Liver (tissue), 9 donors: ENCODE data around the gene RIT2. TPM values are rescaled to one million over a fixed set of nuclear protein-coding genes. Genes with fewer than 3 reads are reported as not detected.

ENCODE experiments used
- DNase-seq: peaks from one replicate; pipeline ENCODE4 v3.0.0-alpha.2; 2017; ENCODE audit warnings: low spot score
- H3K27ac ChIP-seq, 2 donors: one replicate each; pipeline ENCODE4 v1.7.0; 2013; ENCODE audit warnings: inconsistent platforms in 2 of 2, low read length in 2 of 2, control low read depth in 1 of 2, low read depth in 1 of 2, mild to moderate bottlenecking in 1 of 2
- H3K27me3 ChIP-seq, 4 donors: one replicate each; pipeline versions ENCODE4 v1.6.1 to v1.7.0; 2013; ENCODE audit warnings: low read length in 3 of 4, inconsistent platforms in 1 of 4, mild to moderate bottlenecking in 1 of 4, moderate library complexity in 1 of 4; ENCODE audit not compliant: control insufficient read depth in 4 of 4, insufficient read depth in 4 of 4
- H3K36me3 ChIP-seq, 4 donors: one replicate each; pipeline versions ENCODE4 v1.6.1 to v1.7.0; 2013; ENCODE audit warnings: low read length in 3 of 4, mild to moderate bottlenecking in 3 of 4, low read depth in 1 of 4, moderate library complexity in 1 of 4; ENCODE audit not compliant: control insufficient read depth in 4 of 4, insufficient read depth in 3 of 4
- H3K4me1 ChIP-seq, 4 donors: one replicate each; pipeline versions ENCODE4 v1.6.1 to v1.7.0; 2013; ENCODE audit warnings: low read length in 3 of 4, mild to moderate bottlenecking in 3 of 4, moderate library complexity in 1 of 4; ENCODE audit not compliant: control insufficient read depth in 4 of 4, insufficient read depth in 4 of 4
- H3K4me3 ChIP-seq, 3 donors: one replicate each; pipeline versions ENCODE4 v1.6.1 to v1.7.0; 2013; ENCODE audit warnings: low read length in 3 of 3, control low read depth in 1 of 3, low read depth in 1 of 3, mild to moderate bottlenecking in 1 of 3
- H3K9ac ChIP-seq, 2 donors: one replicate each; pipeline ENCODE4 v1.7.0; 2013; ENCODE audit warnings: low read length in 2 of 2, mild to moderate bottlenecking in 2 of 2, moderate library complexity in 2 of 2, control low read depth in 1 of 2, low read depth in 1 of 2
- H3K9me3 ChIP-seq, 4 donors: one replicate each; pipeline versions ENCODE4 v1.6.1 to v1.7.0; 2013; ENCODE audit warnings: low read length in 3 of 4; ENCODE audit not compliant: control insufficient read depth in 4 of 4
- ATF3 ChIP-seq: IDR thresholded peaks from 2 replicates; pipeline ENCODE4 v1.6.1; 2016; ENCODE audit warnings: antibody characterized with exemption
- CTCF ChIP-seq: fragments of 150-350 bp; IDR thresholded peaks from 2 replicates; pipeline ENCODE4 v1.5.1; 2017; ENCODE audit warnings: improper control_type of control experiment, low read depth, low read length; ENCODE audit not compliant: missing input control
- EGR1 ChIP-seq, 2 donors: IDR thresholded peaks; 2 replicates each; pipeline ENCODE4 v1.6.1; 2016 to 2018; ENCODE audit warnings: antibody characterized with exemption in 2 of 2, low read depth in 2 of 2
- FOXA1 ChIP-seq: IDR thresholded peaks from 2 replicates; pipeline ENCODE4 v1.6.1; 2016; ENCODE audit warnings: antibody characterized with exemption
- FOXA2 ChIP-seq: IDR thresholded peaks from 2 replicates; pipeline ENCODE4 v1.6.1; 2016; ENCODE audit warnings: antibody characterized with exemption
- GABPA ChIP-seq, 2 donors: IDR thresholded peaks in 1 of 2; conservative IDR thresholded peaks in 1 of 2; 2 replicates each; pipeline ENCODE4 v1.6.1; 2016; ENCODE audit warnings: antibody characterized with exemption in 2 of 2, mild to moderate bottlenecking in 1 of 2, moderate library complexity in 1 of 2
- HNF4G ChIP-seq: IDR thresholded peaks from 2 replicates; pipeline ENCODE4 v1.6.1; 2016; ENCODE audit warnings: antibody characterized with exemption
- JUND ChIP-seq, 2 donors: IDR thresholded peaks; 2 replicates each; pipeline ENCODE4 v1.6.1; 2016; ENCODE audit warnings: antibody characterized with exemption in 2 of 2
- MAX ChIP-seq: IDR thresholded peaks from 2 replicates; pipeline ENCODE4 v1.6.1; 2016; ENCODE audit warnings: antibody characterized with exemption
- NR2F2 ChIP-seq: IDR thresholded peaks from 2 replicates; pipeline ENCODE4 v1.6.1; 2016; ENCODE audit warnings: antibody characterized with exemption
- RAD21 ChIP-seq, 2 donors: IDR thresholded peaks; 2 replicates each; pipeline ENCODE4 v1.6.1; 2016; ENCODE audit warnings: antibody characterized with exemption in 2 of 2, mild to moderate bottlenecking in 2 of 2
- REST ChIP-seq: IDR thresholded peaks from 2 replicates; pipeline ENCODE4 v1.6.1; 2016; ENCODE audit warnings: antibody characterized with exemption, mild to moderate bottlenecking
- RXRA ChIP-seq, 2 donors: IDR thresholded peaks; 2 replicates each; pipeline ENCODE4 v1.6.1; 2017 to 2018; ENCODE audit warnings: antibody characterized with exemption in 2 of 2, mild to moderate bottlenecking in 1 of 2
- SP1 ChIP-seq: IDR thresholded peaks from 2 replicates; pipeline ENCODE4 v1.6.1; 2018; ENCODE audit warnings: antibody characterized with exemption, mild to moderate bottlenecking
- TAF1 ChIP-seq: conservative IDR thresholded peaks from 2 replicates; pipeline ENCODE4 v1.6.1; 2016; ENCODE audit warnings: antibody characterized with exemption, mild to moderate bottlenecking
- YY1 ChIP-seq: IDR thresholded peaks from 2 replicates; pipeline ENCODE4 v1.6.1; 2016; ENCODE audit warnings: antibody characterized with exemption, mild to moderate bottlenecking
- ZBTB33 ChIP-seq: IDR thresholded peaks from 2 replicates; pipeline ENCODE4 v1.6.1; 2016; ENCODE audit warnings: antibody characterized with exemption
- WGBS: extraction: QIAGEN DNeasy Blood & Tissue Kit; methylation state at CpG from one replicate; pipeline ENCODE4 v1.1.7; 2013; 5-methylcytosine and 5-hydroxymethylcytosine counted together
- polyA plus RNA-seq, 2 donors: library from polyadenylated mRNA; stranded (reverse) in 1 of 2; unstranded in 1 of 2; fragments of 200-250 nt in 1 of 2; fragments of >200 nt in 1 of 2; fragmentation: Nextera tagmentation in 1 of 2; extraction: Ambion mirVana in 1 of 2; gene quantifications; one replicate each; pipeline versions ENCODE4 v1.2.1 to v1.2.3, GENCODE V29; 2013 to 2015
- total RNA-seq, 2 donors: library from RNA; depleted of rRNA; stranded (reverse); fragments of >200 nt; gene quantifications; one replicate each; pipeline ENCODE4 v1.2.3, GENCODE V29; 2014
- donor health status: healthy.
- donor health status: healthy.
- donor health status: healthy.
- donor health status: healthy.
- donor health status: healthy.

The RIT2 gene
- total and polyA plus RNA-seq, 4 donors, result not detected

- no peak for DNase-seq
- Histone ChIP-seq H3K9me3 (no peaks in the 10 kb centered on the region), H3K4me1 (no peaks in the 10 kb centered on the region), H3K27ac (no peak overlapping the region), H3K4me3 (no peak overlapping the region), H3K9ac (no peak overlapping the region), H3K27me3 (no peaks in the 10 kb centered on the region), H3K36me3 (no peaks in the 10 kb centered on the region)
- TF ChIP-seq FOXA1 (no peak), RAD21 (IDR thresholded peaks at IDR 0.05) (no peak), YY1 (no peak), GABPA (IDR thresholded peaks at IDR 0.05 in 1 of 2, conservative IDR thresholded peaks at IDR 0.05 in 1 of 2) (no peak), CTCF (no peak), EGR1 (IDR thresholded peaks at IDR 0.05; ENCODE audit: low read depth in 2 of 2) (no peak), NR2F2 (no peak), ZBTB33 (no peak), RXRA (IDR thresholded peaks at IDR 0.05) (no peak), HNF4G (no peak), ATF3 (no peak), MAX (no peak), SP1 (no peak), JUND (IDR thresholded peaks at IDR 0.05) (no peak), FOXA2 (no peak), TAF1 (no peak)
- WGBS, result 67% methylated on average over 4 of the region's 4 CpGs
These were observed 307.6 kb downstream of the RIT2 start for GRCh38 chr18:42807887-42808286.

- Histone ChIP-seq H3K4me1 (no peaks in the 10 kb centered on the region), H3K9me3 (no peaks in the 10 kb centered on the region), H3K36me3 (no peaks in the 10 kb centered on the region), H3K27me3 (no peaks in the 10 kb centered on the region), H3K9ac (no peak overlapping the region), H3K4me3 (no peak overlapping the region), H3K27ac (no peak overlapping the region)
- DNase-seq, result no peak
- WGBS, result 80% methylated on average over 2 of the region's 2 CpGs
- no peak for TF ChIP-seq MAX
- no peak for TF ChIP-seq REST
These were observed 313.8 kb downstream of the RIT2 start for GRCh38 chr18:42801706-42802105.
